Measurements from ENCODE around the gene PCYT2. TPM values are rescaled to one million over a fixed set of nuclear protein-coding genes. Genes with fewer than 3 reads are reported as not detected.
A peak's percentile ranks its signal among the peaks of the same experiment; 100 is the strongest.

PCYT2 gene
- total RNA-seq, 1 donor from 2014 or later: 44.1 TPM

DNA sequence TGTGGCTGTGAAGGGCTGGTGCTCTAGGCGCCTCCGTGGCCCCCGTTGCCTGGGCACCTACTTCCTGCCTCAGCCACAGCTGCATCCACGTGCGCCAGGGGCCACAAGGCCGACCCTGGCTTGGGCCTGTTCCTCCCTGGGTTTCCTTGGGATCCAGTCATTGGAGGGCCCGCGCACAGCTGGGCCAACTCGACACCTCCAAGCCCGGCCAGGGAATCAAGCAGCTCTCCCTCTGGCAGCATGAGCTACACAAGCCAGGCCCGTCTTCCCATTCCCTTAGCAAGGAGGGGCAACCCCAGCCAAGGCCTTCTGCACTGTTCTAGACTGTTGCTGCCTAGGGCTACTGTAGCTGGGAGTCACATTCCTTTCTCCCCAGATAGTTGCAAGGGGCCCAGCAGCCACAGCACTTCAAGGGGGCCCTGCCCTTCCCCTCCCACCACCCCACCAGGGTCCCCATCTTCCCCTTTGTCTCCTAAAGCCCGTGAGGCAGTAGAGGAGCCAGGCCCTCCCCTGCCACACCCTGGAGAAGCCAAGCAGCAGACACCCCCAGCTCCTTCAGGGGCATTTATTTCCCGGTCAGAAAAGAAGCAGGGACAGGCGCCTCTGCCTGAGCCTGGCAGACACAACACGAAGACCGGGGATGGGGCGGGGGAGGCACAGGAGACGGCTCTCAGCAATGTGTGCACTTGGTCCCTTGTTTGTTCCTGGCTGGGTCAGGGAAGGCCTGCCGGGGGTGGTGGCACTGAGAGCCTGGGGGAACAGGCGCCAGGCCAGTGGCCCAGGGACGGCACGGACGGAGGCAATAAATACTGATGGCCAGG lies 43.8 kb downstream of the PCYT2 start:
- Mint-ChIP-seq H3K9me3 (no peaks in the 10 kb centered on the region), H3K4me3 (no peak overlapping the region), H3K27me3 (no peaks in the 10 kb centered on the region), H3K36me3 (ENCODE audit: low read depth) (peaks cover 34% of the 10 kb centered on the region), H3K27ac (peak overlapping the region; percentile 18), H3K4me1 (peaks cover 30% of the 10 kb centered on the region)
- ChIA-PET CTCF (interaction anchor here (1.2 kb wide), 1 partner anchor 92 kb away, joined by 3 read pairs; no protein-coding TSS in a partner anchor), POLR2A (interaction anchor here (0.6 kb wide), 2 partner anchors 29 to 156 kb away, joined by 4 to 6 read pairs; no protein-coding TSS in a partner anchor)
- DNase-seq: no peak
- intact Hi-C loops (cut with micrococcal nuclease): loop anchor here (10.0 kb wide), 1 partner anchor 353 kb away; the partner anchor contains the start of gene ACTG1
- no peak for ATAC-seq (ENCODE audit: low read depth)
- TF ChIP-seq, protein P1, sequence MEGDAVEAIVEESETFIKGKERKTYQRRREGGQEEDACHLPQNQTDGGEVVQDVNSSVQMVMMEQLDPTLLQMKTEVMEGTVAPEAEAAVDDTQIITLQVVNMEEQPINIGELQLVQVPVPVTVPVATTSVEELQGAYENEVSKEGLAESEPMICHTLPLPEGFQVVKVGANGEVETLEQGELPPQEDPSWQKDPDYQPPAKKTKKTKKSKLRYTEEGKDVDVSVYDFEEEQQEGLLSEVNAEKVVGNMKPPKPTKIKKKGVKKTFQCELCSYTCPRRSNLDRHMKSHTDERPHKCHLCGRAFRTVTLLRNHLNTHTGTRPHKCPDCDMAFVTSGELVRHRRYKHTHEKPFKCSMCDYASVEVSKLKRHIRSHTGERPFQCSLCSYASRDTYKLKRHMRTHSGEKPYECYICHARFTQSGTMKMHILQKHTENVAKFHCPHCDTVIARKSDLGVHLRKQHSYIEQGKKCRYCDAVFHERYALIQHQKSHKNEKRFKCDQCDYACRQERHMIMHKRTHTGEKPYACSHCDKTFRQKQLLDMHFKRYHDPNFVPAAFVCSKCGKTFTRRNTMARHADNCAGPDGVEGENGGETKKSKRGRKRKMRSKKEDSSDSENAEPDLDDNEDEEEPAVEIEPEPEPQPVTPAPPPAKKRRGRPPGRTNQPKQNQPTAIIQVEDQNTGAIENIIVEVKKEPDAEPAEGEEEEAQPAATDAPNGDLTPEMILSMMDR (IDR thresholded peaks at IDR 0.05): no peak

DNA sequence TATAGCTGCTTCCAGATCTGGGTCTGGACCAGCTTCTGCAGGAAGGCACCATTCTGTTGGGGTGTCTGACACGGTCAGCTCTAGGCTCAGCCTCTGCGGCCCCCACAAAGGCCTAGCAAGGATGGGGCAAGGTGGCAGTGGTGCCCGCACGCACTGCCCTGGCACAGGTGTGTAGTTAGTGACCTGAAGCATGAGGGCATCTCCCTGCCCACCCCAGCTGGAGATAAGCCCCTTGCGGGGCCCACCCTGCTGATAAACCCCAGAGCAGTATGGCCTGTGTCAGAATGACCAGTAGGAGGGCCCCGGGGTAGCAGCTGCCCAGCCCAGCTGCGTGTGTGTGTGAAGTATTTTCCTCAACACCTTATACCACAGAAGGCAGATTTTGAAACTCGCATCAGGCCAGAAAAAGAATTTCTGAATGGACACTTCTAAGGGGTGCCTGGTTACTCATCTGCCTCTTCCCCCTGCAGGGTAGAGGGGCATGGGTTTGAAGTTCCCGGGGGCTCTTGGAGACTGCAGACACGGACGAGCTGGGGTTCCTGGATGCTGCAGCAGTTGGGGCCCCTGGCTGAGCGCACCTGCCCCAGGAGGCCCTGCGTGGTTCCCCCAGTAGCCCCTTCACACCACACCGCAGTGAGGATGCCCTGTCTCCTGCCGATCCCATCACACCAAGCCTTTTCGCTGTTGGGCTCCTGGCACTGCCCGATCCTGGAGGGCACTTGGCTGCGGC lies 44.6 kb downstream of the PCYT2 start:
- Mint-ChIP-seq H3K9me3 (no peaks in the 10 kb centered on the region), H3K27me3 (no peaks in the 10 kb centered on the region), H3K27ac (peak overlapping the region; percentile 24), H3K4me1 (peaks cover 31% of the 10 kb centered on the region), H3K4me3 (no peak overlapping the region), H3K36me3 (ENCODE audit: low read depth) (peaks cover 34% of the 10 kb centered on the region)
- POLR2A ChIA-PET: interaction anchor here (0.6 to 1.4 kb wide), 5 partner anchors 26 to 155 kb away, joined by 3 to 6 read pairs (median 4); no protein-coding TSS in a partner anchor
- CTCF ChIA-PET: interaction anchor here (1.2 kb wide), 1 partner anchor 93 kb away, joined by 3 read pairs; no protein-coding TSS in a partner anchor
- DNase-seq: no peak
- intact Hi-C loops (cut with micrococcal nuclease): loop anchor here (10.0 kb wide), 1 partner anchor 352 kb away; the partner anchor contains the start of gene ACTG1
- TF ChIP-seq, protein P1 (IDR thresholded peaks at IDR 0.05): no peak
- ATAC-seq (ENCODE audit: low read depth): no peak

DNA sequence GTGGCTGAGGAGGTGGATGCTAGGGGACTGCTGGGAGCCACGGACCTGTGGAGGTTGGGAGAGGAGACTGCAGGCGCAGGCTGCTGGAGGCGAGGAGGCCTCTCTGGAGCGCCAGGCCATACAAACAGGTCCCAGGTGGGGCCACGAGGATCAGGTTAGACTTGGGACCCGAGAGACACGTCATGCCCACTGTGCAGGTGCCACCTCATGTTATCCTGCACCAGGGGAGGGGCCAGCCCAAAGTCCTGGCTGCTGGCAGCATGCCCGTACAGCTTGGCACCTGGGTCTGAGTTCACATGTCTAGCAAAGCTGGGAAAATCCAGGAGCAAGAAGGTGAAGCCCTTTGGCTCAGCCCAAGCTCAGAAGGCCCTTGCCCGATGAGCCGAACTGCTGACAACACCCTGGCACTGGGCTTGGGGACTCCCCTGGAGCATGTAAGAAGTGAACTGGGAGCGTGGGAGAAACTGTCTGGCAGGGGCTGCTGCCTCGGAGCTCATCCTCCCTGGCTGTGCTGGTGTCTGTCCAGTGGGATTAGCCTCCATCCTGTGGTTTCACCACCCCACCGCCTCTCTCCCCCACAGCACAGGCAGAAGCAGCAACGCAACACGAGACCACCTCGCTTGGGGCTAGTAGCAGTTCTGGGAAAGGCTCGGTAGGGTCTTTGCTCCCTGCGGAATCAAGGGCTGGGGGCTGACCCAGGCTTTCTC lies 45.3 kb downstream of the PCYT2 start:
- Mint-ChIP-seq H3K4me1 (peaks cover 34% of the 10 kb centered on the region), H3K4me3 (no peak overlapping the region), H3K9me3 (no peaks in the 10 kb centered on the region), H3K27ac (peak overlapping the region; percentile 24), H3K36me3 (ENCODE audit: low read depth) (peaks cover 36% of the 10 kb centered on the region), H3K27me3 (no peaks in the 10 kb centered on the region)
- DNase-seq: no peak
- TF ChIP-seq, protein P1 (IDR thresholded peaks at IDR 0.05): no peak
- ChIA-PET CTCF (interaction anchor here (1.2 kb wide), 1 partner anchor 93 kb away, joined by 3 read pairs; no protein-coding TSS in a partner anchor), POLR2A (interaction anchor here (0.6 to 1.4 kb wide), 3 partner anchors 27 to 154 kb away, joined by 3 to 4 read pairs (median 3); no protein-coding TSS in a partner anchor)
- no peak for ATAC-seq (ENCODE audit: low read depth)
- intact Hi-C loops (cut with micrococcal nuclease): loop anchor here (10.0 kb wide), 1 partner anchor 351 kb away; the partner anchor contains the start of gene ACTG1

GRCh38 chr17:81865358-81865732 lies 45.9 kb downstream of the PCYT2 start:
- ChIA-PET CTCF (no interaction called here), POLR2A (interaction anchor here (0.5 to 1.4 kb wide), 2 partner anchors 27 to 109 kb away, joined by 4 to 9 read pairs; no protein-coding TSS in a partner anchor)
- TF ChIP-seq, protein P1 (IDR thresholded peaks at IDR 0.05): no peak
- intact Hi-C loops (cut with micrococcal nuclease): loop anchor here (10.0 kb wide), 1 partner anchor 351 kb away; the partner anchor contains the start of gene ACTG1
- H3K9me3 Mint-ChIP-seq: no peaks in the 10 kb centered on the region
- ATAC-seq (ENCODE audit: low read depth) (no peak), DNase-seq (no peak)
- H3K4me1 Mint-ChIP-seq: peaks cover 37% of the 10 kb centered on the region
- no peak overlapping the region for H3K4me3 Mint-ChIP-seq
- no peak overlapping the region for H3K27ac Mint-ChIP-seq
- H3K36me3 Mint-ChIP-seq (ENCODE audit: low read depth): peaks cover 40% of the 10 kb centered on the region
- H3K27me3 Mint-ChIP-seq: no peaks in the 10 kb centered on the region

All from activated B cell treated with CpG ODN at 0.5 μM for 24 hours (primary cell).